A673 (cell line): ENCODE measurements around the gene SULT1A1. TPM values are rescaled to one million over a fixed set of nuclear protein-coding genes. Genes with fewer than 3 reads are reported as not detected.

Source experiments
- BruUV-seq: library from RNA; stranded (reverse); fragments of 400-500 nt; replicated peaks from 2 replicates; lab custom pipeline; 2021; lab: Mats Ljungman, UMichigan
- CTCF ChIA-PET: fragments of 300-600 bp; sonication (Branson Sonifier 250); formaldehyde crosslinking; loops from one replicate; lab custom pipeline; 2022; ENCODE audit warnings: antibody characterized with exemption; lab: Charles Lee
- POLR2A ChIA-PET: fragments of 300-600 bp; sonication (Branson Sonifier 250); formaldehyde crosslinking; loops from one replicate; lab custom pipeline; 2022; ENCODE audit warnings: antibody characterized with exemption; ENCODE audit not compliant: low non-redundant PET; lab: Charles Lee
- DNase-seq: peaks from one replicate; pipeline ENCODE4 v3.0.0-alpha.2; 2015; ENCODE audit warnings: low spot score
- H3K27ac ChIP-seq: fragments of 200-600 bp; sonication (generic); 2 replicates; pipeline ENCODE4 v1.5.1; 2016; ENCODE audit warnings: mixed run types, low read depth, mild to moderate bottlenecking, mixed read lengths, antibody characterized with exemption, low read length; ENCODE audit not compliant: poor library complexity, severe bottlenecking
- H3K27me3 ChIP-seq: fragments of 200-600 bp; sonication (generic); replicated peaks from 2 replicates; pipeline ENCODE4 v1.6.1; 2017; ENCODE audit warnings: mixed run types, low read depth, mild to moderate bottlenecking, mixed read lengths, antibody characterized with exemption, low read length; ENCODE audit not compliant: insufficient read depth, poor library complexity
- H3K36me3 ChIP-seq: fragments of 200-600 bp; sonication (generic); 2 replicates; pipeline ENCODE4 v1.6.1; 2016; ENCODE audit warnings: mixed run types, mild to moderate bottlenecking, mixed read lengths, antibody characterized with exemption, low read length; ENCODE audit not compliant: insufficient read depth, poor library complexity, severe bottlenecking
- H3K4me1 ChIP-seq: fragments of 200-600 bp; sonication (generic); 2 replicates; pipeline ENCODE4 v1.6.1; 2017; ENCODE audit warnings: mixed run types, mild to moderate bottlenecking, mixed read lengths, antibody characterized with exemption, low read length; ENCODE audit not compliant: insufficient read depth, poor library complexity, severe bottlenecking
- H3K4me3 ChIP-seq: fragments of 200-600 bp; sonication (generic); 2 replicates; pipeline ENCODE4 v1.5.1; 2016; ENCODE audit warnings: low read depth, mixed run types, mild to moderate bottlenecking, mixed read lengths, low read length; ENCODE audit not compliant: poor library complexity, severe bottlenecking
- H3K9me3 ChIP-seq: fragments of 200-600 bp; sonication (generic); 2 replicates; pipeline ENCODE4 v1.6.1; 2016; ENCODE audit warnings: mixed run types, low read depth, mild to moderate bottlenecking, mixed read lengths, antibody characterized with exemption, low read length; ENCODE audit not compliant: poor library complexity, severe bottlenecking
- EZH2 ChIP-seq: fragments of 200-600 bp; sonication (generic); IDR thresholded peaks from 2 replicates; pipeline ENCODE4 v1.6.1; 2017; ENCODE audit warnings: borderline replicate concordance, low read depth, mild to moderate bottlenecking, mixed read lengths, antibody characterized with exemption, low read length; ENCODE audit not compliant: poor library complexity, severe bottlenecking
- intact Hi-C: fragments of 100-400 bp; cut with micrococcal nuclease; formaldehyde crosslinking; loops from one replicate; pipeline ENCODE4 v1.10.0; 2022; ENCODE audit not compliant: unreplicated experiment
- total RNA-seq: library from RNA; stranded (reverse); gene quantifications from 2 replicates; pipeline ENCODE4 v1.2.3, GENCODE V29; 2021
- TF ChIP-seq, protein P1 (sequence below): fragments of 300-800, 200-600 bp; sonication (generic); conservative IDR thresholded peaks from 2 replicates; pipeline ENCODE4 v1.5.1; 2017; ENCODE audit warnings: low read depth, mild to moderate bottlenecking, antibody characterized with exemption, low read length, moderate library complexity, mixed read lengths

Gene SULT1A1
- total RNA-seq, 1 experiment from 2014 or later: 8.9 TPM

DNA sequence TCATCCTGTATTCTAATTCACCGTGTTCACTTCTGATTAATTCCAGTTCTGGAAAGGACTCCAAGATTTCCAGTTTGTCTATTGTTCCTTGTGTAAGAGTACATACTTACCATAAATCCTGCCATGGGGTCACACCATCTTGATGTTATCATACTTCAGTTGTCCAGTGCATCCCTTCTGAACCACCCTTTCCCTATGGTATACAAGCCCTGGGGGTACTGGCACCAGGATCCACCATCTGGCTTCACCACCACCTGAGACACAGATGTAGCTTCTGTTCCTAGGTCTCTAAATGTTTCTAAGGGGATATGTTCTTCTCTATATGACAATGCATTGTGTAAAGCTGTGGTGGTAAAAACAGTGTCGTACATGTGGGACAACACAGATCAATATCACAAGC lies 34.9 kb downstream of the SULT1A1 start:
- Histone ChIP-seq H3K4me1 (no peaks in the 10 kb centered on the region), H3K9me3 (no peaks in the 10 kb centered on the region), H3K27ac (no peak overlapping the region), H3K36me3 (no peaks in the 10 kb centered on the region), H3K4me3 (no peak overlapping the region), H3K27me3 (no peaks in the 10 kb centered on the region)
- CTCF ChIA-PET: no interaction called here
- TF ChIP-seq, protein P1, sequence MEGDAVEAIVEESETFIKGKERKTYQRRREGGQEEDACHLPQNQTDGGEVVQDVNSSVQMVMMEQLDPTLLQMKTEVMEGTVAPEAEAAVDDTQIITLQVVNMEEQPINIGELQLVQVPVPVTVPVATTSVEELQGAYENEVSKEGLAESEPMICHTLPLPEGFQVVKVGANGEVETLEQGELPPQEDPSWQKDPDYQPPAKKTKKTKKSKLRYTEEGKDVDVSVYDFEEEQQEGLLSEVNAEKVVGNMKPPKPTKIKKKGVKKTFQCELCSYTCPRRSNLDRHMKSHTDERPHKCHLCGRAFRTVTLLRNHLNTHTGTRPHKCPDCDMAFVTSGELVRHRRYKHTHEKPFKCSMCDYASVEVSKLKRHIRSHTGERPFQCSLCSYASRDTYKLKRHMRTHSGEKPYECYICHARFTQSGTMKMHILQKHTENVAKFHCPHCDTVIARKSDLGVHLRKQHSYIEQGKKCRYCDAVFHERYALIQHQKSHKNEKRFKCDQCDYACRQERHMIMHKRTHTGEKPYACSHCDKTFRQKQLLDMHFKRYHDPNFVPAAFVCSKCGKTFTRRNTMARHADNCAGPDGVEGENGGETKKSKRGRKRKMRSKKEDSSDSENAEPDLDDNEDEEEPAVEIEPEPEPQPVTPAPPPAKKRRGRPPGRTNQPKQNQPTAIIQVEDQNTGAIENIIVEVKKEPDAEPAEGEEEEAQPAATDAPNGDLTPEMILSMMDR: no peak
- no peak for TF ChIP-seq EZH2
- no peak for DNase-seq
- no TSS peak for BruUV-seq
- POLR2A ChIA-PET: no interaction called here
- intact Hi-C loops: no loop called here

DNA sequence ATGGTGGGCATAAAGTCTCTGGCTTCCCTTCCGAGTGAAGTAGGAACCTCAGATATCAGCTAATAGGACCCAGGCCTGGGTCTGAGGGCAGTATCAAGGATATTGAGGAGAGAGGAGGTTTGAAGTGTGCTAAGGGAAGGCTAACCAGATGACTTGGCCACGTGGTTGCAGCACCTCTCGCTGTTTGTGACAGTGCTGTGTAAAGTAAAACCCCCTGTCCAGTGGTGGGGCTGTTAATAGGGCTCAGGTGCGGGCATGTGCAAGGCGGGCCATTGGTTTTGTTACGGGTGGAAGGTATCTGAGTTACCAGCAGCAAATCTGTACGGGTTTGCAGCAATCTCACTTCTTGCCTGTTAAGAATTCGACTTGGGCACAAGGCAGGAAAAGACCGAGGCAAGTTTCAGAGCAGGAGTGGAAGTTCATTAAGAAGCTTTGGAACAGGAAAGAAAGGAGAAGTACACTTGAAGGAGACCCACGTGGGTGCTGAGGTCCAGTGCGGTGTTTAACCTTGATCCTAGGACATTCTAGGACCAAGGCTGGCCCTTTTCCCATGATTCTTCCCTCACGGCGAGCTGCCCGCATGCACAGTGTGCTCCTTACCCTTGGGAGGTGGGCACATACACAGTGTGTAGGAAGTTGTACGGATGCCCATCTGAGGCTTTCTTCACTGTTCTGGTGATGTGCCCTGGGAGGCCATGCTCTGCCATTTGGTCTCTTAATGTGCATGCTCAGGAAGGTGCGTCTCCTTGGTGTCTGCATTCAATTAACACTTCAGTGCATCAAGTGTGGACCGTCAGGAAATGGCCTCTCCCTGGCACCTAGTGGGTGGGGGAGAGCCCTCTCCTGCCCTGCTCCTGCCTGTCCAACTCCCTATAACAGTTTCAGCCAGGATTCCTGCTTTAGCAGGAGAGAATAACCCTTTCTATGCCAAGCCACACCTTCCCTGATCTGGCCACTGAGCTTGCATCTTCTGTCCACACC lies 35.8 kb downstream of the SULT1A1 start:
- ChIA-PET CTCF (no interaction called here), POLR2A (no interaction called here)

DNA sequence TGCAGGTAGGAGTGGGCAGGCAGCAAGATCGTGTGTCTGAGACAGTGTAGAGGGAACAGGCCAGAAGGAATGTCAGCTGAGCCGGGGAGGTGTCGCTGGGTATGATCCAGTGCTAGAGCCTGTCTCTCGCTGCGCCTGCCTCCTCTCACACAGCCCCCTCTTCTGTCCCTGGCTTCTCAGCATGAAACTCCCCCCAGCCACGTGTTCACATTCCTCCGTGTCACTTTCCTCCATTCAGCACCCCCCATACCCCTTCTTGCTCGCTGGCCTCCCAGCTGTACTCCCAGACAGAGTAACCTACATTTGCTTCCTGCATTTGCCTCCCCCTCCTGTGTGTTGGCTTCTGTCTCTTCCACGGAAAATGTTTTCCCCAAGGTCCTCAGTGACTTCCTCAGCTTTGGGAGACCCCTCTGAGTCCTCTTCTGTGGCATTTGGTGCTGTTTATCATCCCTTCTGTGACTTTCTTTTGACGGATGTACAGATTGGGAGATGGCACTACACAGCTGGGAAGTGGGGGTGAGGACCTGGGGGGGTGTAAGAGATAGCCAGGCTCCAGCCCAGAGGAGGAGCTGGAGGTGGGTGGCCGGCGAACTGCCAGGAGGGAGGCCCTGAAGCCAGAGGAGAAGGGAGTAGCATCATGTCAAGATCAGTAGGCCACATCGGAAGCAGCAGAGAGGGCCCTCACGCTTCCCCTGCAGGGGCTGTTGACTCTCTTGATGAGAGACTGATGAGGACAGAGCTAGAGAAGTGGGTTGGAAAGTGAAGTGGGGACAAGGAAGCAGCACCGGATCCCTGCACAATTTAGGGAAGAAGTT lies 36.9 kb downstream of the SULT1A1 start:
- BruUV-seq: no TSS peak
- no peak for TF ChIP-seq EZH2
- TF ChIP-seq, protein P1: no peak
- Histone ChIP-seq H3K36me3 (no peaks in the 10 kb centered on the region), H3K9me3 (no peaks in the 10 kb centered on the region), H3K4me1 (no peaks in the 10 kb centered on the region), H3K27ac (no peak overlapping the region), H3K27me3 (no peaks in the 10 kb centered on the region), H3K4me3 (no peak overlapping the region)
- ChIA-PET POLR2A (interaction anchor here (0.6 kb wide), 1 partner anchor 24 kb away, joined by 3 read pairs; no protein-coding TSS in a partner anchor), CTCF (no interaction called here)
- intact Hi-C loops: no loop called here
- no peak for DNase-seq

More for the DNA sequence above, 35.8 kb downstream of the SULT1A1 start:
- no peaks in the 10 kb centered on the region for H3K4me1 ChIP-seq
- H3K4me3 ChIP-seq: no peak overlapping the region
- H3K9me3 ChIP-seq: no peaks in the 10 kb centered on the region
- intact Hi-C loops: no loop called here
- TF ChIP-seq, protein P1: no peak
- no peak for TF ChIP-seq EZH2
- BruUV-seq: no TSS peak
- no peaks in the 10 kb centered on the region for H3K27me3 ChIP-seq
- no peak overlapping the region for H3K27ac ChIP-seq
- no peak for DNase-seq
- H3K36me3 ChIP-seq: no peaks in the 10 kb centered on the region
